Transverse colon (tissue), 4 donors: ENCODE results near the gene RAB17. TPM values are rescaled to one million over a fixed set of nuclear protein-coding genes. Genes with fewer than 3 reads are reported as not detected.
A peak's percentile ranks its signal among the peaks of the same experiment; 100 is the strongest.

Experiments used
- DNase-seq: peaks from one replicate; pipeline ENCODE4 v3.0.0-alpha.2; 2019
- H3K27ac ChIP-seq, 4 donors: fragments of 200-600 bp; sonication (generic); 2 replicates each; pipeline ENCODE4 v1.5.1; 2016 to 2018; ENCODE audit warnings: inconsistent platforms in 4 of 4
- H3K27me3 ChIP-seq: fragments of 200-600 bp; sonication (generic); 2 replicates; pipeline ENCODE4 v1.5.1; 2017; ENCODE audit warnings: inconsistent platforms
- H3K36me3 ChIP-seq, 4 donors: fragments of 200-600 bp; sonication (generic); 2 replicates each; pipeline ENCODE4 v1.5.1; 2017 to 2019; ENCODE audit warnings: inconsistent platforms in 4 of 4
- H3K4me1 ChIP-seq, 4 donors: fragments of 200-600 bp; sonication (generic); 2 replicates each; pipeline ENCODE4 v1.5.1; 2017 to 2020; ENCODE audit warnings: inconsistent platforms in 4 of 4
- H3K4me3 ChIP-seq, 4 donors: fragments of 200-600 bp; sonication (generic); 1 replicate in 1 of 4; 2 replicates in 3 of 4; pipeline versions ENCODE4 v1.5.1 to v1.6.1; 2017 to 2019; ENCODE audit warnings: inconsistent platforms in 4 of 4
- H3K9me3 ChIP-seq, 2 donors: fragments of 200-600 bp; sonication (generic); 2 replicates each; pipeline ENCODE4 v1.5.1; 2017 to 2019; ENCODE audit warnings: inconsistent platforms in 2 of 2
- CTCF ChIP-seq, 5 experiments: fragments of 200-600 bp in 3 of 5; fragments of 450-650 bp in 2 of 5; sonication (generic) in 3 of 5; IDR thresholded peaks; 1 replicate in 2 of 5; 2 replicates in 3 of 5; pipeline ENCODE4 v1.5.1; 2016 to 2017; ENCODE audit warnings: antibody characterized with exemption in 5 of 5, inconsistent platforms in 3 of 5, mild to moderate bottlenecking in 2 of 5, moderate library complexity in 1 of 5
- EP300 ChIP-seq: sonication (generic); formaldehyde crosslinking; IDR thresholded peaks from one replicate; pipeline ENCODE4 v1.6.1; 2017; ENCODE audit warnings: antibody characterized with exemption, low read depth
- POLR2A ChIP-seq: fragments of 450-650 bp; IDR thresholded peaks from one replicate; pipeline ENCODE4 v1.6.1; 2016; ENCODE audit warnings: antibody characterized with exemption, mild to moderate bottlenecking, moderate library complexity
- POLR2AphosphoS5 ChIP-seq, 3 donors: sonication (generic); formaldehyde crosslinking; IDR thresholded peaks; one replicate each; pipeline ENCODE4 v1.6.1; 2016; ENCODE audit warnings: antibody characterized with exemption in 3 of 3
- WGBS, 2 donors: methylation state at CpG; one replicate each; pipeline ENCODE4 v1.1.5; 2018; ENCODE audit warnings: low coverage in 1 of 2; 5-methylcytosine and 5-hydroxymethylcytosine counted together
- in situ Hi-C, 4 donors: fragments of 200-750 bp; cut with MboI; loops; one replicate each; pipeline versions ENCODE4 v1.15.0 to v1.15.1; 2017; ENCODE audit warnings: low sequenced_read_pairs in 3 of 4, low pct_ligation_motif_present in 1 of 4, low pct_unique_long_range_greater_than_20kb in 1 of 4
- intact Hi-C: fragments of 100-400 bp; cut with DNase I; formaldehyde crosslinking; loops from one replicate; pipeline ENCODE4 v1.15.1; 2023; ENCODE audit warnings: low total_unique reads
- total RNA-seq, 4 donors: library from RNA; depleted of rRNA; stranded (reverse); fragments of >200 nt; gene quantifications; one replicate each; pipeline ENCODE4 v1.1.0, GENCODE V29; 2016

Gene RAB17
- total RNA-seq, 4 donors from 2014 or later: 25.1 to 104 (median 65.6) TPM

- peaks cover 0 to 20% (median 0%) of the 10 kb centered on the region in 4 donors for H3K4me1 ChIP-seq
- 81 to 88% methylated on average over 4 to 7 of the region's 7 CpGs for WGBS, 2 donors
- no peak for DNase-seq
- no peaks in the 10 kb centered on the region for H3K27me3 ChIP-seq
- TF ChIP-seq CTCF (IDR thresholded peaks at IDR 0.05): no peak
- TF ChIP-seq POLR2AphosphoS5 (IDR thresholded peaks at IDR 0.05): no peak
- TF ChIP-seq POLR2A: no peak
- no peak for TF ChIP-seq EP300
- H3K36me3 ChIP-seq: no peaks in the 10 kb centered on the region
- in situ Hi-C loops (no loop called here), intact Hi-C loops (no loop called here)
- H3K9me3 ChIP-seq: no peaks in the 10 kb centered on the region
- H3K4me3 ChIP-seq: no peak overlapping the region
- no peak overlapping the region for H3K27ac ChIP-seq
Measured at GRCh38 chr2:237602409-237602808, 11.9 kb upstream of the RAB17 start.

GRCh38 chr2:237601453-237602116 lies 11.1 kb upstream of the RAB17 start:
- H3K36me3 ChIP-seq: no peaks in the 10 kb centered on the region
- intact Hi-C loops: no loop called here
- H3K4me1 ChIP-seq: peaks cover 0 to 20% (median 0%) of the 10 kb centered on the region in 4 donors
- no peak overlapping the region for H3K27ac ChIP-seq
- H3K4me3 ChIP-seq: no peak overlapping the region
- 93% methylated on average over 14 of the region's 14 CpGs; no CpG with 5 or more reads in 1 of the 2 donors for WGBS, 2 donors
- H3K9me3 ChIP-seq: no peaks in the 10 kb centered on the region
- in situ Hi-C loops: no loop called here
- no peaks in the 10 kb centered on the region for H3K27me3 ChIP-seq
- no peak for DNase-seq
- TF ChIP-seq EP300 (no peak), CTCF (IDR thresholded peaks at IDR 0.05) (no peak), POLR2A (no peak), POLR2AphosphoS5 (IDR thresholded peaks at IDR 0.05) (no peak)

GRCh38 chr2:237600205-237600846 lies 9.8 kb upstream of the RAB17 start:
- H3K4me3 ChIP-seq: peak overlapping the region in 1 of 4 donors; percentile 5
- intact Hi-C loops: no loop called here
- H3K9me3 ChIP-seq: no peaks in the 10 kb centered on the region
- H3K4me1 ChIP-seq: peaks cover 0 to 20% (median under 1%) of the 10 kb centered on the region in 4 donors
- no peaks in the 10 kb centered on the region for H3K27me3 ChIP-seq
- peak overlapping the region; percentile 38 to 65 (median 56) for H3K27ac ChIP-seq
- DNase-seq: no peak
- in situ Hi-C loops: no loop called here
- no peaks in the 10 kb centered on the region for H3K36me3 ChIP-seq
- TF ChIP-seq EP300 (no peak), CTCF (IDR thresholded peaks at IDR 0.05) (no peak), POLR2A (no peak), POLR2AphosphoS5 (IDR thresholded peaks at IDR 0.05) (no peak)
- WGBS, 2 donors: 66% methylated on average over 16 of the region's 16 CpGs; no CpG with 5 or more reads in 1 of the 2 donors

GRCh38 chr2:237599465-237600110 lies 9.1 kb upstream of the RAB17 start:
- Histone ChIP-seq H3K9me3 (no peaks in the 10 kb centered on the region), H3K4me1 (peaks cover 0 to 20% (median 4%) of the 10 kb centered on the region in 4 donors), H3K36me3 (no peaks in the 10 kb centered on the region), H3K27me3 (no peaks in the 10 kb centered on the region), H3K4me3 (peak overlapping the region in 1 of 4 donors; percentile 5), H3K27ac (peak overlapping the region; percentile 38 to 65 (median 56))
- no peak for TF ChIP-seq POLR2AphosphoS5 (IDR thresholded peaks at IDR 0.05)
- no peak for TF ChIP-seq EP300
- TF ChIP-seq CTCF (IDR thresholded peaks at IDR 0.05): no peak
- no peak for TF ChIP-seq POLR2A
- intact Hi-C loops (loop anchor here (10.0 kb wide), 1 partner anchor 75 kb away; no protein-coding TSS in a partner anchor), in situ Hi-C loops (loop anchor here in 1 of 4 donors (25.0 kb wide), 1 partner anchor 138 kb away; no protein-coding TSS in a partner anchor)
- DNase-seq: no peak
- WGBS, 2 donors: 79 to 82% methylated on average over 2 to 9 of the region's 9 CpGs
